GM12891 (cell line): ENCODE data around the gene NFKBIE.

Source experiments
- DNase-seq: peaks from one replicate; pipeline ENCODE4 v3.0.0; 2011; ENCODE audit warnings: low spot score; ENCODE audit not compliant: insufficient read length
- FAIRE-seq: peaks from 2 replicates; lab custom pipeline; 2011; peaks lifted over from hg19 to GRCh38; lab: Jason Lieb, UNC
- PAX5 ChIP-seq: IDR thresholded peaks from 2 replicates; pipeline ENCODE4 v1.6.1; 2011; ENCODE audit warnings: low read length, moderate library complexity, mild to moderate bottlenecking; ENCODE audit not compliant: insufficient read depth, severe bottlenecking
- POLR2A ChIP-seq: IDR thresholded peaks from 2 replicates; pipeline ENCODE4 v1.6.1; 2011; ENCODE audit warnings: low read depth, low read length, control low read depth
- POLR2AphosphoS5 ChIP-seq: IDR thresholded peaks from 2 replicates; pipeline ENCODE4 v1.6.1; 2011; ENCODE audit warnings: low read depth, low read length, control low read depth
- POU2F2 ChIP-seq: IDR thresholded peaks from 2 replicates; pipeline ENCODE4 v1.6.1; 2011; ENCODE audit warnings: low read depth, mild to moderate bottlenecking, control low read depth, low read length, moderate library complexity
- SPI1 ChIP-seq: IDR thresholded peaks from 2 replicates; pipeline ENCODE4 v1.6.1; 2011; ENCODE audit warnings: low read depth, low read length, control low read depth
- TAF1 ChIP-seq: IDR thresholded peaks from 2 replicates; pipeline ENCODE4 v1.6.1; 2011; ENCODE audit warnings: low read depth, low read length, control low read depth

Gene NFKBIE

GRCh38 chr6:44275749-44276648, 10.6 kb upstream of the NFKBIE start:
- DNase-seq (no peak), FAIRE-seq (no peak)
- TF ChIP-seq POLR2A (no peak), PAX5 (no peak), TAF1 (no peak), POLR2AphosphoS5 (no peak), SPI1 (no peak), POU2F2 (no peak)

GRCh38 chr6:44275271-44275748, 10.0 kb upstream of the NFKBIE start:
- no peak for DNase-seq
- no peak for FAIRE-seq

GRCh38 chr6:44273617-44274016, 8.3 kb upstream of the NFKBIE start:
- DNase-seq, result no peak
- no peak for FAIRE-seq

More at GRCh38 chr6:44275271-44275748, 10.0 kb upstream of the NFKBIE start:
- no peak for TF ChIP-seq POU2F2
- TF ChIP-seq SPI1, result no peak
- no peak for TF ChIP-seq PAX5
- TF ChIP-seq POLR2A, result no peak
- no peak for TF ChIP-seq TAF1
- no peak for TF ChIP-seq POLR2AphosphoS5

GRCh38 chr6:44272999-44273566, 7.7 kb upstream of the NFKBIE start:
- FAIRE-seq (no peak), DNase-seq (no peak)
- TF ChIP-seq POLR2AphosphoS5 (no peak), SPI1 (no peak), POLR2A (no peak), TAF1 (no peak), POU2F2 (no peak), PAX5 (no peak)

More at GRCh38 chr6:44273617-44274016, 8.3 kb upstream of the NFKBIE start:
- TF ChIP-seq POLR2AphosphoS5, result no peak

- FAIRE-seq, result no peak
These were observed 7.2 kb upstream of the NFKBIE start for GRCh38 chr6:44272529-44272928.

GRCh38 chr6:44271914-44272313, 6.6 kb upstream of the NFKBIE start:
- FAIRE-seq (no peak), DNase-seq (no peak)
- no peak for TF ChIP-seq POLR2A
- TF ChIP-seq POU2F2, result no peak
- no peak for TF ChIP-seq PAX5
- TF ChIP-seq TAF1, result no peak
- no peak for TF ChIP-seq SPI1
- TF ChIP-seq POLR2AphosphoS5, result no peak

More at GRCh38 chr6:44272529-44272928, 7.2 kb upstream of the NFKBIE start:
- no peak for TF ChIP-seq SPI1
- TF ChIP-seq POU2F2, result no peak
- TF ChIP-seq POLR2AphosphoS5, result no peak
- no peak for TF ChIP-seq POLR2A
- TF ChIP-seq PAX5, result no peak
- no peak for TF ChIP-seq TAF1
- DNase-seq, result no peak

- no peak for TF ChIP-seq TAF1
- no peak for TF ChIP-seq POU2F2
- TF ChIP-seq POLR2AphosphoS5, result no peak
- TF ChIP-seq PAX5, result no peak
- no peak for TF ChIP-seq SPI1
- TF ChIP-seq POLR2A, result no peak
- DNase-seq (no peak), FAIRE-seq (no peak)
These were observed 6.0 kb upstream of the NFKBIE start for GRCh38 chr6:44271406-44271723.

GRCh38 chr6:44270526-44271405, 5.4 kb upstream of the NFKBIE start:
- DNase-seq, result no peak
- no peak for FAIRE-seq
- no peak for TF ChIP-seq TAF1
- TF ChIP-seq PAX5, result no peak
- no peak for TF ChIP-seq SPI1
- TF ChIP-seq POLR2AphosphoS5, result no peak
- no peak for TF ChIP-seq POLR2A
- no peak for TF ChIP-seq POU2F2

- TF ChIP-seq POU2F2, result no peak
- no peak for TF ChIP-seq SPI1
- no peak for TF ChIP-seq POLR2A
- no peak for TF ChIP-seq POLR2AphosphoS5
- TF ChIP-seq TAF1, result no peak
- no peak for TF ChIP-seq PAX5
- DNase-seq (no peak), FAIRE-seq (no peak)
These were observed 4.7 kb upstream of the NFKBIE start, which contains the start of gene TMEM151B for GRCh38 chr6:44269921-44270525. TSS of gene TMEM151B (plus strand) at chr6:44270450. CDS start at chr6:44270743, 293 bp downstream.
